ENCODE data around the gene HOXA6. TPM values are rescaled to one million over a fixed set of nuclear protein-coding genes. Genes with fewer than 3 reads are reported as not detected.

The HOXA6 gene
- total RNA-seq, 1 experiment from 2014 or later: 3.4 TPM

- no peaks in the 10 kb centered on the region for H3K9me2 ChIP-seq (replicated peaks; ENCODE audit: insufficient read depth, low read length)
- H3K79me2 ChIP-seq (ENCODE audit: low read length): peaks cover 15% of the 10 kb centered on the region
- H3K9ac ChIP-seq (ENCODE audit: low read length): no peak overlapping the region
- DNase-seq: no peak
- no peaks in the 10 kb centered on the region for H3K27me3 ChIP-seq (ENCODE audit: low read length)
- H3K4me1 ChIP-seq (ENCODE audit: low read length): peaks cover 19% of the 10 kb centered on the region
- H4K20me1 ChIP-seq (ENCODE audit: insufficient read depth, low read depth, low read length): no peaks in the 10 kb centered on the region
- H3K36me3 ChIP-seq (ENCODE audit: insufficient read depth, low read length): no peaks in the 10 kb centered on the region
- H3K9me3 ChIP-seq (ENCODE audit: low read length): no peaks in the 10 kb centered on the region
- no peak overlapping the region for H2AFZ ChIP-seq (ENCODE audit: low read length)
- no peak overlapping the region for H3K4me3 ChIP-seq (ENCODE audit: low read length)
- no peak overlapping the region for H3K27ac ChIP-seq (ENCODE audit: low read length)
- H3K4me2 ChIP-seq (ENCODE audit: low read depth, low read length, poor library complexity, severe bottlenecking): no peak overlapping the region
These were observed 48.8 kb downstream of the HOXA6 start for GRCh38 chr7:27098578-27099451.

- Histone ChIP-seq H3K4me2 (ENCODE audit: low read depth, low read length, poor library complexity, severe bottlenecking) (peak overlapping the region; percentile 75), H3K27me3 (ENCODE audit: low read length) (no peaks in the 10 kb centered on the region), H2AFZ (ENCODE audit: low read length) (no peak overlapping the region), H3K9me2 (replicated peaks; ENCODE audit: insufficient read depth, low read length) (no peaks in the 10 kb centered on the region), H3K4me1 (ENCODE audit: low read length) (peaks cover 19% of the 10 kb centered on the region), H3K9ac (ENCODE audit: low read length) (peak overlapping the region; percentile 84), H3K27ac (ENCODE audit: low read length) (peak overlapping the region; percentile 69), H3K4me3 (ENCODE audit: low read length) (peak overlapping the region; percentile 85; the same call in 1 of the 2 replicates), H4K20me1 (ENCODE audit: insufficient read depth, low read depth, low read length) (no peaks in the 10 kb centered on the region), H3K9me3 (ENCODE audit: low read length) (no peaks in the 10 kb centered on the region), H3K36me3 (ENCODE audit: insufficient read depth, low read length) (no peaks in the 10 kb centered on the region), H3K79me2 (ENCODE audit: low read length) (peaks cover 15% of the 10 kb centered on the region)
- no peak for DNase-seq
These were observed 49.6 kb downstream of the HOXA6 start for GRCh38 chr7:27097686-27098577.

- peak; percentile 50 for DNase-seq
- Histone ChIP-seq H3K27me3 (ENCODE audit: low read length) (no peaks in the 10 kb centered on the region), H3K4me2 (ENCODE audit: low read depth, low read length, poor library complexity, severe bottlenecking) (peak overlapping the region; percentile 75), H3K9me3 (ENCODE audit: low read length) (no peaks in the 10 kb centered on the region), H3K9ac (ENCODE audit: low read length) (peak overlapping the region; percentile 84), H4K20me1 (ENCODE audit: insufficient read depth, low read depth, low read length) (no peaks in the 10 kb centered on the region), H2AFZ (ENCODE audit: low read length) (peak overlapping the region; percentile 84; the same call in 1 of the 2 replicates), H3K4me3 (ENCODE audit: low read length) (peak overlapping the region; percentile 85), H3K4me1 (ENCODE audit: low read length) (peaks cover 19% of the 10 kb centered on the region), H3K9me2 (replicated peaks; ENCODE audit: insufficient read depth, low read length) (no peaks in the 10 kb centered on the region), H3K27ac (ENCODE audit: low read length) (peak overlapping the region; percentile 69), H3K36me3 (ENCODE audit: insufficient read depth, low read length) (no peaks in the 10 kb centered on the region), H3K79me2 (ENCODE audit: low read length) (peaks cover 15% of the 10 kb centered on the region)
These were observed 50.6 kb downstream of the HOXA6 start for GRCh38 chr7:27096768-27097514.

- peak within 1 kb of the TSS; percentile 86 for H3K4me2 ChIP-seq (ENCODE audit: low read depth, low read length, poor library complexity, severe bottlenecking)
- no peaks in the 10 kb centered on the region for H3K27me3 ChIP-seq (ENCODE audit: low read length)
- H3K27ac ChIP-seq (ENCODE audit: low read length): peak within 1 kb of the TSS; percentile 69
- peak within 1 kb of the TSS; percentile 85 for H3K4me3 ChIP-seq (ENCODE audit: low read length)
- no peaks in the 10 kb centered on the region for H3K9me3 ChIP-seq (ENCODE audit: low read length)
- H3K9me2 ChIP-seq (replicated peaks; ENCODE audit: insufficient read depth, low read length): no peaks in the 10 kb centered on the region
- peaks cover 19% of the 10 kb centered on the region for H3K4me1 ChIP-seq (ENCODE audit: low read length)
- peak within 1 kb of the TSS; percentile 90 for H2AFZ ChIP-seq (ENCODE audit: low read length)
- peak within 1 kb of the TSS; percentile 84 for H3K9ac ChIP-seq (ENCODE audit: low read length)
- H4K20me1 ChIP-seq (ENCODE audit: insufficient read depth, low read depth, low read length): no peaks in the 10 kb centered on the region
- no peaks in the 10 kb centered on the region for H3K36me3 ChIP-seq (ENCODE audit: insufficient read depth, low read length)
- peaks cover 15% of the 10 kb centered on the region for H3K79me2 ChIP-seq (ENCODE audit: low read length)
- peak; percentile 96 for DNase-seq
These were observed 51.4 kb downstream of the HOXA6 start, which contains the start of gene HOXA1 for GRCh38 chr7:27095897-27096767. Gene HOXA1 (minus strand): TSS chr7:27096000. CDS start chr7:27095912, 88 bp downstream.

Small RNA genes within 50 kb of the gene (small RNA-seq; reads per million reads assigned to genes)
- not detected for gene AC004080.5
- not detected for gene RF01977
- not detected for gene RF02140
- gene RF02141: not detected

Other genes starting within 250 kb of the HOXA6 start
- 4.1 and 4.4 TPM in 2 replicates for gene HOXA1, start 51.8 kb downstream of the HOXA6 start, total RNA-seq (2014; rRNA removed; shearing (Covaris generic); ENCODE audit: low replicate concordance)
- gene HOXA2, start 45.1 kb downstream of the HOXA6 start, total RNA-seq (2014; rRNA removed; shearing (Covaris generic); ENCODE audit: low replicate concordance): 0.41 and 0.47 TPM in 2 replicates
- gene HOXA4, start 17.0 kb downstream of the HOXA6 start, total RNA-seq (2014; rRNA removed; shearing (Covaris generic); ENCODE audit: low replicate concordance): 0.79 TPM in 1 of 2 replicates, not detected in the other
- 3.6 and 4.1 TPM in 2 replicates for gene HOXA5, start 4.1 kb downstream of the HOXA6 start, total RNA-seq (2014; rRNA removed; shearing (Covaris generic); ENCODE audit: low replicate concordance)
- gene HOXA3, start 4.8 kb upstream of the HOXA6 start, total RNA-seq (2014; rRNA removed; shearing (Covaris generic); ENCODE audit: low replicate concordance): 1.3 TPM in 2 replicates
- 7.5 and 10.2 TPM in 2 replicates for gene HOXA7, start 8.9 kb upstream of the HOXA6 start, total RNA-seq (2014; rRNA removed; shearing (Covaris generic); ENCODE audit: low replicate concordance)
- not detected in 2 replicates for gene HOXA9, start 17.8 kb upstream of the HOXA6 start, total RNA-seq (2014; rRNA removed; shearing (Covaris generic); ENCODE audit: low replicate concordance)
- not detected in 2 replicates for gene HOXA10, start 26.5 kb upstream of the HOXA6 start, total RNA-seq (2014; rRNA removed; shearing (Covaris generic); ENCODE audit: low replicate concordance)
- gene HOXA11, start 37.5 kb upstream of the HOXA6 start, total RNA-seq (2014; rRNA removed; shearing (Covaris generic); ENCODE audit: low replicate concordance): not detected in 2 replicates
- gene HOXA13, start 52.3 kb upstream of the HOXA6 start, total RNA-seq (2014; rRNA removed; shearing (Covaris generic); ENCODE audit: low replicate concordance): 0.07 TPM in 1 of 2 replicates, not detected in the other
- gene EVX1, start 95.0 kb upstream of the HOXA6 start, total RNA-seq (2014; rRNA removed; shearing (Covaris generic); ENCODE audit: low replicate concordance): not detected in 2 replicates